SKM-1 treated with dmso at 0.1 percent for 144 hours (cell line): ENCODE measurements around the gene PELI3.
"Not testable (repeated sequence)": the region's sequence is repeated elsewhere in the genome, so short reads cannot be mapped to it uniquely, and the experiment has no call there.

Experiments used
- DNase-seq: peaks from one replicate; lab custom pipeline; 2025; ENCODE audit not compliant: unreplicated experiment; lab: John Stamatoyannopoulos, UW

Gene PELI3, protein sequence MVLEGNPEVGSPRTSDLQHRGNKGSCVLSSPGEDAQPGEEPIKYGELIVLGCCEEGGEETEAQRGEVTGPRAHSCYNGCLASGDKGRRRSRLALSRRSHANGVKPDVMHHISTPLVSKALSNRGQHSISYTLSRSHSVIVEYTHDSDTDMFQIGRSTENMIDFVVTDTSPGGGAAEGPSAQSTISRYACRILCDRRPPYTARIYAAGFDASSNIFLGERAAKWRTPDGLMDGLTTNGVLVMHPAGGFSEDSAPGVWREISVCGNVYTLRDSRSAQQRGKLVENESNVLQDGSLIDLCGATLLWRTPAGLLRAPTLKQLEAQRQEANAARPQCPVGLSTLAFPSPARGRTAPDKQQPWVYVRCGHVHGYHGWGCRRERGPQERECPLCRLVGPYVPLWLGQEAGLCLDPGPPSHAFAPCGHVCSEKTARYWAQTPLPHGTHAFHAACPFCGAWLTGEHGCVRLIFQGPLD

DNA sequence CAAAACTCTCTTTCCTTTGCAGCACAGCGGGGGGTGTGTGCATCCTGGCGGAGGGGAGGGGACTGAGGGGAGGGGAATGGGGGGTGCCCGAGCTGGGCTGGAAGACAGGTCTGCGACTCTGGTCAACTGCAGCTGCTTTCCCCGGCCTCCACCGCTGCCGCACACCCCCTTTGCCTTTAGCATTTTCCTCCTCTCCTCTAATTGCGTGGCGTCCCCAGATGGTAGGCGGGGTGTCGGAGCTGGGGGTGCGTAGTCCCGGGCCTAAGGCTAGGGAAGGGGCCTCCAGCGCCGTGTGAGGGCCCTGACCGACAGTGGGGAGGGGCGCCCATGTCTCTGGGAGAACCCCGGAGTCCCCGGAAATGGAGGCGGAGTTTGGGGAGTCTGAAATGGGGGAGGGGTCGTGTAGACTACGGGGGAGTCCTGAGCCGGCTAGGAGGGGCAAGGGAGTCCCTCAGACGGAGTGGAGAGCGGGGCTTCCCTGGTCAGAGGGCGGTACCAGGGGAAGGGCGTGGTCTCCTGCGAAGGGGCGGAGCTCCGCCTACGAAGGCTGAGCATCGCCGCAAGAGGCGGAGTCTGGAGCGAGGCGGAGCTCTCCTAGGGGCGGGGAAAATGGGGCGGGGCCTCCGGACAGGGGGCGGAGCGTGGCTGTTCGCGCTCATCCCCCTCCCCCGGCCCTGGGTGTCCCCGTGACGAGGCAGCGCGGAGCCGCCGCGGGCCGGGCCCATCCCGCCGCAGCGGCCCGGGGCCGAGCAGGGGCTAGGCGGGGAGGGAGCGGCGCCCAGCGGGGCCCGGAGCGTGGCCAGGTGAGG is at the start of gene PELI3:
Gene PELI3, plus strand, starts transcription at position 681 of the 809 bp plus-strand sequence. CDS start 1,224 bp downstream, outside the sequence.
- DNase-seq: peak; percentile 77

DNA sequence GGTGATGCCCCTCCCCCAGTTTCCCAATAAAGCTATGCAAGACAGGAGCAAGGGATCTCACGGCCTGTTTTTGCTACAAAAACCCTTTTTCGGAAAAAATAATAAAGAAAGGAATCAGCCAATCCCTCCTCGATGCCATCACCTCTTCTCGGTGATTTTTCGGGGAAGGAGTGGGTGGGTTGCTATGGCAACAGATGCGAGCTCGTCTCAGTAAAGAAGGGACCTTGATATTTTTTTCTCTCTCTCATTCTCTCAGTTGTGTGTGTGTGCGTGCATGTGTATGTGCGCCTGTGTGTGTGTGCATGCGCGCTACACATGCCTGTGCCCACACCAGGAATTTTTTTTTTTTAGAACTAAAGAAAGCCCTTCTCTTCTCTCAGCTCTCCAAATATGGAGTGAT is 49.7 kb upstream of the PELI3 start:
- DNase-seq: no peak

DNA sequence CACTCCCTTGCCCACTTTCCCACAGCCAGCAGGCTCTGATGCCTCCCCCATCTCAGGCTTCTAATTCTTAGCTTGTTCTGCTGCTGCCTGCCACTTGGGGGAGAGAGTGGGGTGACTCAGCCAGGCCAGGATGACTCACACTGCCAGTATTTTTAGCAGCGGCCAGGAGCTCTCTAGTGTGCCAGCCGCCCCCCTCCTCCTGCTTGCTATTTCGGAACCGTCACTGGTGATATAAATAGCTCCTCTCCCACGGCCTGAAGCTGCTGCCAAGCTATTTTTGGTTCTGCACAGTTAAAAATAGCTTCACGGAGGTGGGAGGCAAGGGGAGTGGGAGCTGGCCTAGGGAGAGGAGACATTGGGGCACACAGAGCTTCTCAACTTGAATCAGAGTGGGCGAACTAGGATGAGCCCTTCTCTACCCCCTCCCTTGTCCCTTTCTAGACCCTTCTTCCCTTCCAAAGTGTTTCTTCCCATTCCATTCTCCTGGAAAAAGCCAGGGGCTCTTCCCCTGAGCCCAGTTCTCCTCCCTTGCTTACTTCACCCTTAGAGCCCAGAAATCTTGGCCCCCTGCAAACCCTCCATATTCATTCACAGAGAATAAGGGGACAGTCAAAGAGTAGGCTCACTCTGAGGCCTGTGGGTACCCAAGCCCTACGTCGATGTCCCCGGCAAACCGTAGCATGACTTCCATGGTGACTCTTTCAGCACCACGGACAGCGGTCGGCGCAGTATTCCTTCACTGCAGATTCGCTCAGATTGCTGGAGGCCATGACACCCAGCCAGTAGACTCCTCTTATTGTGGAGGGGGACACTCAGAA is 48.3 kb upstream of the PELI3 start:
- peak; percentile 64 for DNase-seq

DNA sequence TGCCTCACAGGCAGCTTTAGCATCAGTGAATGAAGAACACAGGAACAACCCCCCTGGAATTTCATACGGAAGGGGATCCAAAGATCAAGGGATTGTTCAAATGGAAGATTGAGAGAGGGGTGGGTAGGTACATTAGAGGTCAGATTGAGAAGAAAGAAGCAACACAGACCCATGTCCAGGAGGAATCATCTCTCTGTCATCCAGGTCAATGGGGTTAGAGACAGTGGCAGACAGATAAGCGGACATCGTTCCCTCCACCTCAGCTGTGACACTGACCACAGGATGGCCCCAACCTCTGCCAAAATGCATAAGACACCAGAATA is 47.8 kb upstream of the PELI3 start:
- DNase-seq: no peak

DNA sequence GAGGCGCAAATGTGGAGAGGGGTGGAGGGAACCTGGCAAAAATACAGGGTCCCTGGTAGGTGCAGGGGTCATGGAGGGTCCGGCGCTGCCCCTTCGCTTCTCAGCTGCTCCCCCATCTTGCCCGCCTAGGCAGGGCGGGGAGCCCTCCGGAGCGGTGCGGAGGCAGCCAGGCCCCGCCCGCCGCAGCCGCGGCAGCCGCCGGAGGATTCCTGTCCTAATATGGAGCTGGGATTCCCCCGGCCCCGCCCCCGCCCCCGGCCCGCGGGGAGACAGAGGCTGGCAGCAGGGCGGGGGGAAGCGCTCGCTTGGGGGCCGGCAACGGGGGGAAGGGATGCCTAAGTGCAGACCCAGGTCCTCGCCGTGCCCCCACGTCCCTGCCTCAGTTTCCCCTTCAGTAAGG is 46.9 kb upstream of the PELI3 start:
- no peak for DNase-seq

DNA sequence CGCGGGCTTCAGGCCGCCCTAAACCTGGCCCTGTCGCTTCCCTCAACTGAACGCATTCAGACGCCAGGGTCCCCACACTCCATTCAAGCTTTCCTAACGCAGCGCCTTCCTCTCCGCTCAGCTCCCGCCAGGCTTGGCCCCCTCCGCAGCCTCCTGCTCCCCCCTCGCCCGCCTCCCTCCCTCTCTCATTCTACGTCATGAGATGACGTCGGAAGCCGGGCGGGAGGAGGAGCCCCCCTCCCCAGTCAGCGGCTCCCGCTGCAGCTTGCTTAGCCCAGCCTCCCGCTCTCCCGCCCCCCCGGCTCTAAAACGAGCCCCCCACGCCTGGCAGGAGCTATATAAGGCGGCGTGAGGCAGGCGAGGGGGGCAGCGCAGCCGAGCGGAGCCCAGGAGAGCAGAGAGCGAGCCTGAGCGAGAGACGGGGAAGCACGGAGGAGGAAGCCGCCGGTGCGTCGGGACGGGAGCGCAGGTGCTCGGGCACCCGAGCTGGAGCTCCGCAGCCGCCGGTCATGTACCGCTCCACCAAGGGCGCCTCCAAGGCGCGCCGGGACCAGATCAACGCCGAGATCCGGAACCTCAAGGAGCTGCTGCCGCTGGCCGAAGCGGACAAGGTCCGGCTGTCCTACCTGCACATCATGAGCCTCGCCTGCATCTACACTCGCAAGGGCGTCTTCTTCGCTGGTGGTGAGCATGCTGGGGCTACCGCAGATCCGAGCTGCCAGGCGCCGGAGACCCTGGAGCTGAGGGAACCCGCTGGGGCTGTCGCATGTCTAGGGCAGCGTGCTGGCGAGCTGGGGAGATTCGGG is 45.8 kb upstream of the PELI3 start, which contains the start of gene NPAS4:
Gene NPAS4, plus strand, starts transcription at position 365 of the 806 bp plus-strand sequence. Its CDS starts 145 bp downstream, at position 510.
- DNase-seq: no peak

DNA sequence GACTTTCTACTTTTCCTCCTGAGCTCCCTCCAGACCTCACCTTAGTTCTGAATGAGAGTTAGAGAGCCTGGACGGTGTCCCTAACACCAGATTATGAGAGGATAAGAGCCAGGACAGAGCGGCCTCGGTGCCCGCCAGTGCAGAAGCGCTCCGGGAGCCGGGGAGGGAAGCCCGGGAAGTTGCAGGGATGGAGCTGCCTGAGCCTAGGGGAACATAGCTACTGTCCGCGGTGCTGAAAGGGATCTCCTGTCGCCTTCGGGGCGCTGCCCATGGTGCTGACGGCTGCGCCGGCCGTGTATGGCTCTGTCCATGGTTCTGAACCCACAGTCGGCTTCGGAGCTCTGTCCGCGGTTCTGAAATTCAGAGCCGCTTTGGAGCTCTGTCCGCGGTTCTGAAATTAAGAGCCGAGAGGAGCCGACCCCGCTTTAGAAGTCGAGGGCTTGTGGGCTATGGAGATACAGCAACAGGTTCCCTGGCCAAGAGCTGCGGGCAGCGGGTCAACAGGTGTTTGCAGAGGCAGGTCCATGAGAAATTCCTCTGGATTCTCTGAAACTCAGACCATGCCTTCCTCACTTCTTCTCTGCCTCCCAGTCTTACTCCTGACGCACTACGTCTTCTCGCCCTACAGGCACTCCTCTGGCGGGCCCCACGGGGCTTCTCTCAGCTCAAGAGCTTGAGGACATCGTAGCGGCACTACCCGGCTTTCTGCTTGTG is 45.1 kb upstream of the PELI3 start:
- peak; percentile 48 for DNase-seq

DNA sequence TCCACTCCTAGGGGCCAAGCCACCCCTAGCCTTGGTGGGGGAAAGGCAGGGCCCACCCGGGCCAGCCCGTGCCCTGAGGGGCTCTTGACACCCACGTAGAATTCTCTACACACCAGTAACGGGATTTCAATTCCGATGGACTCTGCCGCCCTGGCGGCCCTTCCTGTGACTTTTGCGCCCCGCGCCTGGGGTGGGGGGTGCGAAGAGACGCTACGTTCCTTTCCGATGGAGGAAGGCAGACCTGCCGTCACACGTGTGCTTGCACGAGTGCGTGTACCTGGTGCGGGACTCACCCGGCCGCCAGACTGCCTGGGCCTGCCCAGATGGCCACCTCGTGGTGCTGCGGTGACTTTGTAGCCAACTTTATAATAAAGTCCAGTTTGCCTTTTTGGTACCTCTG is 40.4 kb upstream of the PELI3 start:
- DNase-seq: no peak

DNA sequence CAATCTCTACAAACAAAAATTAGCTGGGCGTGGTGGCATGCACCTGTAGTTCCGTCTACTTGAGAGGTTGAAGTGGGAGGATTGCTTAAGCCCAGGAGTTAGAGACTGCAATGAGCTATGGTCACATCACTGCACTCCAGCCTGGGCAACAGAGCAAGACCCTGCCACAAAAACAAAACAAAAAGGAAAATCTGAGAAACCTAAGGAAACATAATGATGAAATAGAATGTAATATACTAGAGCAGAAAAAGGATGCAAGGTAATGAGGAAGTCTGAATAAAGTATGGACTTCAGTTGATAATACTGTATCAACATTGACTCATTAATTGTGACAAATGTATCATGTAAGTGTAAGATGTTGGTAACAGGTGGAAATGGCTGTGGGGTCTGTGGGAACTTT is 37.8 kb upstream of the PELI3 start:
- DNase-seq: no peak

DNA sequence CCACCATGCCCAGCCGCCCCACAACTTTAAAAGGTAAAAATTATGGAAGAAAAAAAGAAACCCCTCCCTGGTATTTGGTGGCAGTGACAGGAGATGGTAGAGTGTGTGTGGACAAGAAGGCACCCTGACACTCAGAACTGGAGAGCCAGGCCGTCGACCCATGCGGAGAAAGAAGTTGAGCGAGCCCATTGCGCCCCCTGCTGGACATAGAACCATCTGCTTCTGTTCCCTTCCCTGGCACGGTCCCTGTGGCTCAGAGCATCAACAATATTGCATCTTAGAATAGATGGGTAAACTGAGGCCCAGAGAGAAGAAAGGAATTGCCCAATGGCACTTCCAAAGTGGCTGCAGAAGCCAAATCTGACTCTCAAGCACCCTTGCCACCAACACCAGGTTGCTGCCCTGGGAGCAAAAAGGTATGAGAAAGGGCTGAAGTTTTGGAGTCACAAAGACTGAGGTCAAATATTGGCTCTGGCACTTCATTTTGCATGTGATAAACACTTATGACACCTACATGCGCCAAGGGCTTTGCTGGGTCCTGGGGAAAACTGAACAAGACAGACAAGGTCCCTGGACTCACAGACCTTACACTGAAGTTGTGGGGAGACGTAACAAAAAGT is 36.6 kb upstream of the PELI3 start:
- DNase-seq: peak; percentile 62

DNA sequence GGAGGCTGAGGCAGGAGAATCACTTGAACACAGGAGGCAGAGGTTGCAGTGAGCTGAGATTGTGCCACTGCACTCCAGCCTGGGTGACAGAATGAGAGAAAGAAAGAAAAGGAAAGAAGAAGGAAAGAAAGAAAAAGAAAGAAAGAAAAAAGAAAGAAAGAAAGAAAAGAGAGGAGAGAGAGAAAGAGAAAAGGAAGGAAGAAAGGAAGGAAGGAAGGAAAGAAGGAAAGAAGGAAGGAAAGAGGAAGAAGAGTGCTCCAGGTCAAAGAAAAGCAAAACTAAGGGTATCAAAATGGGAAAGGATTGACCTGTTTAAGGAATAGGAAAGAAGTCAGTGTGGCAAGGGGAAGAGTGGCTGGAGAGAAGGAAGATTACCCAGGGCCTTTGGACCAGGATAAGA is 35.4 kb upstream of the PELI3 start:
- not testable (repeated sequence) for DNase-seq

DNA sequence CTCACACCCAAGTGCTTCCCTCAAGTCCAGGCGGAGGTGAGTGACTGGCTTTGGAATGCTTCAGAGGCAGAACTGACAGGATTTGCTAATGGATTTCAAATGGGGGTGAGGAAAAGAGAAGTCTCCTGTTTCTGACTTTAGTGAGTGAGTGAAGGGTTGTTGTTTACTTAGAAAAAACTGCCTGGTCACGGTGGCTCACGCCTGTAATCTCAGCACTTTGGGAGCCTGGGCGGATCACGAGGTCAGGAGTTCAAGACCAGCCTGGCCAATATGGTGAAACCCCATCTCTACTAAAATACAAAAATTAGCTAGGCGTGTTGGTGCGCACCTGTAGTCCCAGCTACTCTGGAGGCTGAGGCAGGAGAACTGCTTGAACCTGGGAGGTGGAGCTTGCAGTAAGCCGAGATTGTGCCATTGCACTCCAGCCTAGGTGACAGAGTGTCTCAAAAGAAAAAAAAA is 34.8 kb upstream of the PELI3 start:
- DNase-seq: not testable (repeated sequence)

DNA sequence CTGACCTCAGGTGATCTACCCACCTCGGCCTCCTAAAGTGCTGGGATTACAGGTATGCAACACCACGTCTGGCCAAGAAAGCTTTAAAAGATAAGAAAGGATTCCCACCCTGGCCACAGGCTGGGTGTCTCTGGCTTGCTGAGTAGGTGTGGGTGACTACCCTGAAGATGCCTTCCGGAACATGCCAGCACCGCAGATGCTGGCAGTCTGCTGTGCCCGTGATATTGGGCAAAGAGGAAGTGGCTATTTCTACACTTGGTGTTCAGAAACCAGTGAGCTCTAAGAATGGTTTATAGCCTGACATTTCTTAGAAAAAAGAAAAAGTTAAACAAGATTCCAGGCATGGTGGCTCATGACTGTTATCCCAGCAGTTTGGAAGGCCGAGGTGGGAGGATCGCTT is 34.1 kb upstream of the PELI3 start:
- no peak for DNase-seq

DNA sequence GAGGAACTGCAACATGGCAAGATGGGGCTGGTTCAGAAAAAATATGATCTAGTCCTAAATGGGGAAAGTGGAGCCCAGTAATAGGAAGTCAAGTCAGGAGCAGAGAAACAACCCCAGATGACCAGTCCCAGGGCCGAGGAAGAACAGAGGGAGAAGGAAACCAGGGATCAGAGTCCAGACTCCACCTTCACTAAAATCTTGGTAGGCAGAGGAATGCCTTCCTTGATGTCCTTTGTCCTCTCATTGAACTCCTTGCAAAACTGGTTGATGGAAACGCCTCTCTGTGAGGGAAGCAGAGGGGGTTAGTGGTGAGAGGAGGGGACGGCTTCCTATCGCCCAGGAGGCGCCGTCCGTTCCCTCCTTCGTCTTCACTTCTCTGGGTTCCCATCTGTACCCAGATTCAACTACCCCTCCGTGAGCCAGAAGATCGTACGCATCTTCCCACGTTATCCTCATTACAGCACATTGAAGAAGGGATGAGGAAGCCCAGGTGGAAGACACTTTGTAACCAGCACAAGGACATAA is 28.7 kb upstream of the PELI3 start:
- DNase-seq: no peak

DNA sequence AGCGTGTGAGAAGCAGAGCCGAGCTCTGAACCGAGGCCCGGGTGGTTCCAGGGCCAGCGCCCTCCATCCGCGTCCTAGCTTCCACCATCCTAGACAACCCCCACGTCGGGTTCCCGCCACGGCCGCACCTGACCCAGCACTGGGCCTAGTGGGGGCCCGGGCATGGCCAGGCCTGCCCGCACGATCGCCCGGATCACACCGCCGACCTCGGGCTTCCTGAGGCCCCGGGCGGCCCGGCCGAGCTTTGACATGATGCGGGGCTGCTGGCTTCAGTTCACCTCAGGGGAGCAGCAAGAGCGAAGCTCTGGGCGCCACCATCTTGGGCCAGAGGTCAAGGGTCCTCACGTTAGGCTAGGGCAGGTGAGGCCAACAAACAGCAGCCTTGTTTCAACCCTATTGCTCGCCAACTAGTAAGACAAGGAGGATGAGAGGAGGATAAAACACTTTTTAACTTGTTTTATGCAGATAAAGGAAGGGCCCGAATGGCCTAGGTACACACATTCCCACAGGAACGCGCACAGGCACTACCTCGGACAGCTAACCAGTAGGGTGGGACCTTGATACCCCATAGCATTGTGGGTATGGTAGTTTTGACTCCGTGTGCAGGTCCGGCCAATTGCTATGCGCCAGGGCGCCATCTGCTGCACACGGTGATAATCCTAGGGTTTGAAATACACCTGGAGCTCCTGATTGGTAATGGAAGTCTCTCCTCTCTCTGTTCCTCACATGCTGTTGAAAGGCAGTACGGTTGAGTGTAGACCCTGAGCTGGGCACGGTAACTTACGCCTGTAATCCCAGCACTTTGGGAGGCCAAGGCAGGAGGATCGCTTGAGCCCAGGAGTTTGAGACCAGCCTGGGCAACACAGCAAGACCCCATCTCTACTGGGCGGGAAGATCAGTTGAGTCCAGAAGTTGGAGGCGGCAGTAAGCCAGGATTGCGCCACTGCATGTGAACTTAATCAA is 27.9 kb upstream of the PELI3 start, which contains the start of gene MRPL11:
Gene MRPL11, minus strand, starts transcription at position 345 of the 963 bp plus-strand sequence. Its CDS starts 94 bp downstream, at position 251.
- DNase-seq: peak; percentile 95

DNA sequence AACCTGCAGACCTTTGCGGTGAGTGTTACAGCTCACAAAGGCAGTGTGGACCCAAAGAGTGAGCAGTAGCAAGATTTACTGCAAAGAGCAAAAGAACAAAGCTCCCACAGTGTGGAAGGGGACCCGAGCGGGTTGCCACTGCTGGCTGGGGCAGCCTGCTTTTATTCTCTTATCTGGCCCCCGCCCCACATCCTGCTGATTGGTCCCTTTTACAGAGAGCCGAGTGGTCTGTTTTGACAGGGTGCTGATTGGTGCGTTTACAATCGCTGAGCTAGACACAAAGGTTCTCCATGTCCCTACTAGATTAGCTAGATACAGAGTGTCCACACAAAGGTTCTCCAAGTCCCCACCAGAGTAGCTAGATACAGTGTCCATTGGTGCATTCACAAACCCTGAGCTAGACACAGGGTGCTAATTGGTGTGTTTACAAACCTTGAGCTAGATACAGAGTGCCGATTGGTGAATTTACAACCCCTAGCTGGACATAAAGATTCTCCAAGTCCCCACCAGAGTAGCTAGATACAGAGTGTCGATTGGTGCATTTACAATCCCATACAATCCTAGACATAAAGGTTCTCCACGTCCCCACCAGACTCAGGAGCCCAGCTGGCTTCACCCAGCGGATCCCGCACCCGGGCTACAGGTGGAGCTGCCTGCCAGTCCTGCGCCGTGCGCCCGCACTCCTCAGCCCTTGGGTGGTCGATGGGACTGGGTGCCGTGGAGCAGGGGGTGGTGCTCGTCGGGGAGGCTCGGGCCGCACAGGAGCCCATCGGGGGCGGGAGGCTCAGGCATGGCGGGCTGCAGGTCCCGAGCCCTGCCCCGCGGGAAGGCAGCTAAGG is 26.4 kb upstream of the PELI3 start:
- not testable (repeated sequence) for DNase-seq

DNA sequence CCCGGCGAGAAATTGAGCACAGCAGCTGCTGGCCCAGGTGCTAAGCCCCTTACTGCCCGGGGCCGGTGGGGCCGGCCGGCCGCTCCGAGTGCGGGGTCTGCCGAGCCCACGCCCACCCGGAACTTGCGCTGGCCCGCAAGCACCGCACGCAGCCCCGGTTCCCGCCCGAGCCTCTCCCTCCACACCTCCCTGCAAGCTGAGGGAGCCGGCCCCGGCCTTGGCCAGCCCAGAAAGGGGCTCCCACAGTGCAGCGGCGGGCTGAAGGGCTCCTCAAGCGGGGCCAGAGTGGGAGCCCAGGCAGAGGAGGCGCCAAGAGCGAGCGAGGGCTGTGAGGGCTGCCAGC is 25.8 kb upstream of the PELI3 start:
- DNase-seq: not testable (repeated sequence)
